WTC11 (cell line): ENCODE results near the gene PNMA1. TPM values are rescaled to one million over a fixed set of nuclear protein-coding genes. Genes with fewer than 3 reads are reported as not detected.

Experiments
- ATAC-seq: fragments of 200-7000 bp; cut with Tn5 transposase; 2 replicates; pipeline ENCODE4 v1.10.0; 2021; ENCODE audit warnings: mild to moderate bottlenecking, moderate library complexity
- CTCF ChIA-PET: fragments of 300-600 bp; sonication (Branson Sonifier 250); formaldehyde crosslinking; loops from one replicate; lab custom pipeline; 2021; ENCODE audit warnings: antibody characterized with exemption; lab: Charles Lee
- POLR2A ChIA-PET: fragments of 350-600 bp; sonication (Branson Sonifier 250); formaldehyde crosslinking; loops from one replicate; lab custom pipeline; 2021; ENCODE audit warnings: antibody characterized with exemption; lab: Charles Lee
- DNase-seq: peaks from one replicate; pipeline ENCODE4 v3.0.0; 2021; ENCODE audit warnings: low spot score
- H3K27ac Mint-ChIP-seq: 2 replicates; pipeline ENCODE4 v1.8.0; 2021; ENCODE audit warnings: mixed read lengths
- H3K27me3 Mint-ChIP-seq: 2 replicates; pipeline ENCODE4 v1.8.0; 2021; ENCODE audit warnings: low read depth, mild to moderate bottlenecking, moderate library complexity, mixed read lengths
- H3K36me3 Mint-ChIP-seq: 2 replicates; pipeline ENCODE4 v1.8.0; 2021; ENCODE audit warnings: mixed read lengths
- H3K4me1 Mint-ChIP-seq: 2 replicates; pipeline ENCODE4 v1.8.0; 2022; ENCODE audit warnings: mixed read lengths
- H3K4me3 Mint-ChIP-seq: 2 replicates; pipeline ENCODE4 v1.8.0; 2021; ENCODE audit warnings: mild to moderate bottlenecking, moderate library complexity, mixed read lengths
- H3K9me3 Mint-ChIP-seq: 2 replicates; pipeline ENCODE4 v1.8.0; 2021; ENCODE audit warnings: mixed read lengths
- ARID4B ChIP-seq: sonication (generic); formaldehyde crosslinking; IDR thresholded peaks from 2 replicates; pipeline ENCODE4 v1.8.0; 2023; ENCODE audit warnings: missing genetic modification reagents, mild to moderate bottlenecking, borderline replicate concordance
- CREM ChIP-seq: sonication (generic); formaldehyde crosslinking; IDR thresholded peaks from 2 replicates; pipeline ENCODE4 v1.8.1; 2022; ENCODE audit warnings: mild to moderate bottlenecking, missing genetic modification reagents, moderate library complexity
- ELF4 ChIP-seq: sonication (generic); formaldehyde crosslinking; IDR thresholded peaks from 2 replicates; pipeline ENCODE4 v1.8.1; 2022; ENCODE audit warnings: low read depth, mild to moderate bottlenecking, moderate library complexity, missing genetic modification reagents
- ESRRA ChIP-seq: sonication (generic); formaldehyde crosslinking; IDR thresholded peaks from 2 replicates; pipeline ENCODE4 v1.8.1; 2022; ENCODE audit warnings: mild to moderate bottlenecking, missing genetic modification reagents, borderline replicate concordance
- FOXJ3 ChIP-seq: sonication (generic); formaldehyde crosslinking; IDR thresholded peaks from 2 replicates; pipeline ENCODE4 v1.9.0; 2021; ENCODE audit warnings: missing genetic modification reagents, mild to moderate bottlenecking, borderline replicate concordance
- FOXP1 ChIP-seq: sonication (generic); formaldehyde crosslinking; IDR thresholded peaks from 2 replicates; pipeline ENCODE4 v1.8.0; 2022; ENCODE audit warnings: missing genetic modification reagents, mild to moderate bottlenecking, moderate library complexity, borderline replicate concordance
- GABPB1 ChIP-seq: sonication (generic); formaldehyde crosslinking; IDR thresholded peaks from 2 replicates; pipeline ENCODE4 v1.8.1; 2023; ENCODE audit warnings: mild to moderate bottlenecking, missing genetic modification reagents
- GRHL2 ChIP-seq: fragments of 250-450 bp; sonication (Bioruptor Pico); IDR thresholded peaks from 2 replicates; pipeline ENCODE4 v1.8.0; 2022; ENCODE audit warnings: mild to moderate bottlenecking, moderate library complexity; ENCODE audit not compliant: insufficient replicate concordance, severe bottlenecking
- IRF2 ChIP-seq: sonication (generic); formaldehyde crosslinking; IDR thresholded peaks from 2 replicates; pipeline ENCODE4 v1.8.0; 2022; ENCODE audit warnings: low read depth, missing genetic modification reagents, borderline replicate concordance
- JAZF1 ChIP-seq: fragments of 250-450 bp; sonication (Bioruptor Pico); IDR thresholded peaks from 2 replicates; pipeline ENCODE4 v1.9.0; 2021; ENCODE audit warnings: moderate library complexity, mild to moderate bottlenecking, inconsistent platforms
- JUN ChIP-seq: sonication (generic); formaldehyde crosslinking; IDR thresholded peaks from 2 replicates; pipeline ENCODE4 v1.8.0; 2023; ENCODE audit warnings: mild to moderate bottlenecking, missing genetic modification reagents
- KAT7 ChIP-seq: sonication (generic); formaldehyde crosslinking; IDR thresholded peaks from 2 replicates; pipeline ENCODE4 v1.8.1; 2023; ENCODE audit warnings: missing genetic modification reagents, mild to moderate bottlenecking, borderline replicate concordance
- MXD4 ChIP-seq: fragments of 250-450 bp; sonication (Bioruptor Pico); IDR thresholded peaks from 2 replicates; pipeline ENCODE4 v1.8.0; 2021; ENCODE audit warnings: mild to moderate bottlenecking, moderate library complexity, borderline replicate concordance
- NFYB ChIP-seq: sonication (generic); formaldehyde crosslinking; conservative IDR thresholded peaks from 2 replicates; pipeline ENCODE4 v1.8.0; 2022; ENCODE audit warnings: low read depth, missing genetic modification reagents
- NR2C2 ChIP-seq: sonication (generic); formaldehyde crosslinking; IDR thresholded peaks from 2 replicates; pipeline ENCODE4 v1.8.0; 2022; ENCODE audit warnings: mild to moderate bottlenecking, missing genetic modification reagents
- PRDM15 ChIP-seq: sonication (generic); formaldehyde crosslinking; IDR thresholded peaks from 2 replicates; pipeline ENCODE4 v1.8.0; 2022; ENCODE audit warnings: missing genetic modification reagents
- RORB ChIP-seq: fragments of 250-450 bp; sonication (Bioruptor Pico); IDR thresholded peaks from 2 replicates; pipeline ENCODE4 v1.9.0; 2021; ENCODE audit warnings: mild to moderate bottlenecking
- TCF7 ChIP-seq: sonication (generic); formaldehyde crosslinking; IDR thresholded peaks from 2 replicates; pipeline ENCODE4 v1.8.0; 2022; ENCODE audit warnings: mild to moderate bottlenecking, low read depth, missing genetic modification reagents, moderate library complexity
- USF1 ChIP-seq: sonication (generic); formaldehyde crosslinking; IDR thresholded peaks from 2 replicates; pipeline ENCODE4 v1.8.0; 2022; ENCODE audit warnings: mild to moderate bottlenecking, missing genetic modification reagents
- ZBTB21 ChIP-seq: sonication (generic); formaldehyde crosslinking; IDR thresholded peaks from 2 replicates; pipeline ENCODE4 v1.8.1; 2023; ENCODE audit warnings: mild to moderate bottlenecking, missing genetic modification reagents, borderline replicate concordance
- ZNF121 ChIP-seq: sonication (generic); formaldehyde crosslinking; IDR thresholded peaks from 2 replicates; pipeline ENCODE4 v1.8.0; 2023; ENCODE audit warnings: missing genetic modification reagents
- ZNF138 ChIP-seq: sonication (generic); formaldehyde crosslinking; conservative IDR thresholded peaks from 2 replicates; pipeline ENCODE4 v1.8.1; 2022; ENCODE audit warnings: mild to moderate bottlenecking, moderate library complexity, missing genetic modification reagents
- ZNF219 ChIP-seq: sonication (generic); formaldehyde crosslinking; IDR thresholded peaks from 2 replicates; pipeline ENCODE4 v1.8.0; 2023; ENCODE audit warnings: missing genetic modification reagents, mild to moderate bottlenecking, borderline replicate concordance
- ZNF317 ChIP-seq: sonication (generic); formaldehyde crosslinking; IDR thresholded peaks from 2 replicates; pipeline ENCODE4 v1.8.1; 2023; ENCODE audit warnings: low read depth, mild to moderate bottlenecking, moderate library complexity, missing genetic modification reagents, borderline replicate concordance
- ZNF423 ChIP-seq: fragments of 250-450 bp; sonication (Bioruptor Pico); IDR thresholded peaks from 2 replicates; pipeline ENCODE4 v2.1.2; 2022; ENCODE audit warnings: mild to moderate bottlenecking, moderate library complexity
- total RNA-seq: library from RNA; stranded (reverse); gene quantifications from 3 replicates; pipeline ENCODE4 v1.2.3, GENCODE V29; 2021

Gene PNMA1
- total RNA-seq, 1 experiment from 2014 or later: 46.0 TPM

- 0 out of 2 replicates have a peak overlapping the region, but pooled peaks have one; percentile 5 for H3K27ac Mint-ChIP-seq
- TF ChIP-seq FOXJ3 (CRISPR knock-in tag): no peak
- no peak for TF ChIP-seq ZNF138 (CRISPR knock-in tag)
- TF ChIP-seq ZNF423: no peak
- TF ChIP-seq CREM (CRISPR knock-in tag): no peak
- no peak for TF ChIP-seq IRF2
- TF ChIP-seq JUN (CRISPR knock-in tag): no peak
- TF ChIP-seq USF1 (CRISPR knock-in tag): no peak
- no peak for TF ChIP-seq ZNF219
- no peak for TF ChIP-seq KAT7 (CRISPR knock-in tag)
- no peak for TF ChIP-seq NFYB (CRISPR knock-in tag)
- no peak for TF ChIP-seq FOXP1 (CRISPR knock-in tag)
- TF ChIP-seq ZNF121: no peak
- TF ChIP-seq NR2C2 (CRISPR knock-in tag): no peak
- no peak for TF ChIP-seq ARID4B
- no peak for TF ChIP-seq TCF7 (CRISPR knock-in tag)
- TF ChIP-seq PRDM15 (CRISPR knock-in tag): no peak
- no peak for TF ChIP-seq GABPB1 (CRISPR knock-in tag)
- TF ChIP-seq GRHL2 (CRISPR knock-in tag): no peak
- peaks cover 11% of the 10 kb centered on the region for H3K4me1 Mint-ChIP-seq
- H3K4me3 Mint-ChIP-seq: no peak overlapping the region
- POLR2A ChIA-PET: no interaction called here
- H3K27me3 Mint-ChIP-seq: no peaks in the 10 kb centered on the region
- ATAC-seq (no peak), DNase-seq (no peak)
- peaks cover 15% of the 10 kb centered on the region for H3K36me3 Mint-ChIP-seq
- CTCF ChIA-PET: interaction anchor here (1.1 to 3.0 kb wide), 6 partner anchors 9 to 94 kb away, joined by 3 to 19 read pairs (median 6); a partner anchor contains a TSS
- H3K9me3 Mint-ChIP-seq: no peaks in the 10 kb centered on the region
These were observed 17.8 kb upstream of the PNMA1 start for GRCh38 chr14:73732006-73732405.

- ATAC-seq (no peak), DNase-seq (no peak)
- Mint-ChIP-seq H3K4me3 (no peak overlapping the region), H3K36me3 (peaks cover 10% of the 10 kb centered on the region), H3K27ac (no peak overlapping the region), H3K9me3 (no peaks in the 10 kb centered on the region), H3K27me3 (no peaks in the 10 kb centered on the region), H3K4me1 (peaks cover 11% of the 10 kb centered on the region)
- ChIA-PET POLR2A (no interaction called here), CTCF (interaction anchor here (0.7 to 5.6 kb wide), 8 partner anchors 10 to 160 kb away, joined by 3 to 128 read pairs (median 6); a partner anchor contains a TSS)
- TF ChIP-seq MXD4 (CRISPR knock-in tag): no peak
- no peak for TF ChIP-seq ESRRA (CRISPR knock-in tag)
- TF ChIP-seq ELF4: no peak
- no peak for TF ChIP-seq RORB
- TF ChIP-seq ZNF317 (CRISPR knock-in tag): no peak
- TF ChIP-seq ZBTB21 (CRISPR knock-in tag): no peak
- no peak for TF ChIP-seq JAZF1 (CRISPR knock-in tag)
- no peak for TF ChIP-seq ARID4B
These were observed 16.9 kb upstream of the PNMA1 start for GRCh38 chr14:73731111-73731510.
